NCI-H524 (cell line): Measurements from ENCODE around the gene AMZ1.
"Not testable (repeated sequence)": the region's sequence is repeated elsewhere in the genome, so short reads cannot be mapped to it uniquely, and the experiment has no call there.

ENCODE experiments used
- DNase-seq, 2 experiments: peaks; one replicate each; lab custom pipeline; 2025; lab: John Stamatoyannopoulos, UW

Gene AMZ1

DNA sequence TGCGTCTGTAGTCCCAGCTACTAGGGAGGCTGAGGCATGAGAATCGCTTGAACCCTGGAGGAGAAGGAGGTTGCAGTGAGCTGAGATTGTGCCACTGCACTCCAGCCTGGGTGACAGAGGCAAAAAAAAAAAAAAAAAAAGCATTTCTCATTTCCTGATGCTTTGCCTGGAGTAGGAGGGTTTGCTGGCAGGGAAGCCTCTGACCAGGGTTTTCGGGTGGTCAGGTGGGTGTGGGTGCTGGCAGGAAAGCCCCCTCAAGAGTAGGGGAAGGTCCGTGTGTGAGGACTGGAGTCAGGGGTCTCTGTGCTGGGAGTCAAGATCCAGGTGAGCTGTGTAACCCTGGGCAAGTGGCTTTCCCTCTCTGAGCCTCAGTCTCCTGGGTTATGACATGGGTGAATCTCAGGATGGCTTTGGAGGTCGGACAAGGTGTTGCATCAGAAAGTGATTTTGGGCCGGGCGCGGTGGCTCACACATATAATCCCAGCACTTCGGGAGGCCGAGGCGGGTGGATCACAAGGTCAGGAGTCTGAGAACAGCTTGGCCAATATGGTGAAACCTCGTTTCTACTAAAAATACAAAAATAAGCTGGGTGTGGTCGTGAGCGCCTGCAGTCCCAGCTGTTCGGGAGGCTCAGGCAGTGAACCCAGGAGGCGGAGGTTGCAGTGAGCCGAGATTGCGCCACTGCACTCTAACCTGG is 3.2 kb downstream of the AMZ1 start:
- no peak for DNase-seq

DNA sequence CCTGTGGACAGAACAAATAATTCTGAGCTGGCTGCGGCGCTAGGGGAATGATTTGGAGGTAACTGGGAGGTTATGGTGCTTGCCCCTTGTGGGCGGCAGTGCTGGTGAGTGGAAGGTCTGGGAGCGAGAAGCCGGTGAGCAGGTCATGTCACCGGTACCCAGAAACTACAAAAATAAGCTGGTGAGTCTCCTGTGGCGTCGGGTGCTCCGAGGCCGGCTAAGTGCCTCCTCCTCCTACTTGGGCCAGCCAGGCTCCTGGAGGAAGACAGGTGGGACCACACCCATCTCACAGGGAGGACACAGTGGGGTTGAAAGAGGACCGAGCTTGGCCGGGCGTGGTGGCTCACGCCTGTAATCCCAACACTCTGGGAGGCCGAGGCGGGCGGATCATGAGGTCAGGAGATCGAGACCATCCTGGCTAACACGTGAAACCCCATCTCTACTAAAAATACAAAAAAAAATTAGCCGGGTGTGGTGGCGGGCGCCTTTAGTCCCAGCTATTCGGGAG is 4.0 kb downstream of the AMZ1 start:
- not testable (repeated sequence) for DNase-seq

DNA sequence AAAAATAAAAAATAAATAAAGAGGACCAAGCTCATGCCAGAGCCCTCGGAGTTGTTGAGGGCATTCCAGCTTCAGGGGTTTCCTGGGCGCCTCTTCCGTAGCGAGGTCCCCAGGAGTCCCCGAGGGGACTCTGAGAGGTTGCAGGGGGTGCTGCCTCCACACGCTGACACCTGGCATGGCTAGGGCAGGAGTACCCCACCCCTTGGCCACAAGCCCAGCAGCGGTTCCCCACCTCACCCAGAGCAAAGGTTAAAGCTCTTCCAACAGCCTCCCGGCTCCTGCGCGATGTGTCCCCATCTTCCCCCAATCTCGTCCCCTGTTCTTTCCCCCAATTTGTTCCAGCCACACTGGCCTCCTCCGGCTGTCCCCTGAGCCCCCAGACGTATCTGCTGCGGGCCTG is 4.5 kb downstream of the AMZ1 start:
- DNase-seq, result no peak

GRCh38 chr7:2693420-2694121 is 5.6 kb downstream of the AMZ1 start:
- DNase-seq, result not testable (repeated sequence)

- DNase-seq, result not testable (repeated sequence)
These were observed 6.1 kb downstream of the AMZ1 start for GRCh38 chr7:2694122-2694436.

- no peak for DNase-seq
These were observed 10.7 kb downstream of the AMZ1 start for GRCh38 chr7:2698581-2699288.

GRCh38 chr7:2699289-2699620 is 11.3 kb downstream of the AMZ1 start:
- DNase-seq, result peak in 1 of 2 experiments; percentile 9

- DNase-seq, result no peak
These were observed 12.3 kb downstream of the AMZ1 start for GRCh38 chr7:2700141-2700850.

- no peak for DNase-seq
These were observed 13.4 kb downstream of the AMZ1 start for GRCh38 chr7:2701424-2701823.

GRCh38 chr7:2701832-2702593 is 14.0 kb downstream of the AMZ1 start:
- DNase-seq, result no peak

DNA sequence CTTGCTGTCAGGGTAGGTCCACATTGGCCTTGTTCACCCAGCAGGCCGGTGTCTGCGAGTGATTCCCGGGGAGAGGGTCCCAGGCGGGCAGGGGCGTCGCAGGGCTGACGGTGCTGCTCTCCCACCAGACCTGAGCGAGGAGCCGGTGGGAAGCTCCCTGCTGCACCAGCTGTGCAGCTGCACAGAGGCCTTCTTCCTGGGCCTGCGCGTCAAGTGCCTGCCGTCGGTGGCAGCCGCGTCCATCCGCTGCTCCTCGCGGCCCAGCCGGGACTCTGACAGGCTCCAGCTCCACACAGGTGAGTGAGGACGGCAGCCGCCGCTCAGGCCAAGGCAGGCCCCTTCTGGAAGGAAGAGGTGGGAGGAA is 14.6 kb downstream of the AMZ1 start:
- peak in 1 of 2 experiments; percentile 12 for DNase-seq

DNA sequence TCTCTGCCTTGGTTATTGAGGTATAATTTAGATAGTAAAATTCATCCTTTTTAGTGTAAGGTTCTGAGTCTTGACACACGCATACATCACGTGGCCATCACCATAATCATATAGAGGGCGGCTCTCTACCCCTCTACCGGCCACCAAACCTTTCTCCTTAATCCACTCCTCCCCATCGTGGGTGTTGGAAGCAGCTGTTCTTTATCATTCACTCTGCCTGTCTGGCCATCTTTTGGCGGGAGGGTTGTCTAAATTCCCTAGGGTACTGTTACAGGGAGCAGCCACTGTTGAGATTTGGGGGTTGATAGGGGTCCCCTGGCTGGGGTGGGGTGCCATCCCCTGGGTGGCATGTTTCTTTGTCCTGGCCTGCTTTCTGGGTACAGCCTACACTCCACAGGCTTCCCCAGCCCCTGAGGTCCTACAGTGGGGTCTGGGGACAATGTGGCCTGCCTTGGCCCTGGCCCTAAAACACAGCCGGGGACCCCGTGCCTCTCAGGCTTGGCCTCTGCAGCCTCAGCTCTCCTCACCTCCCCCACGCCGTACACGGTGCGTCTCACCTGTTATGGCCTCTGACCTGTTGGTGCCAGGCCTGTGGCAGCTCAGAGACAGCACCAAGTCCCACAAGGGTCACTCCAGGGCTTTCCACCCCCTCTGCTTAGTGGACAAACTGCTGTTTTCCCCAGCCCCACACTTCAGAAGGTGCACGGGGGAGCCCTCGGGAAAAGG is 17.5 kb downstream of the AMZ1 start:
- no peak for DNase-seq

DNA sequence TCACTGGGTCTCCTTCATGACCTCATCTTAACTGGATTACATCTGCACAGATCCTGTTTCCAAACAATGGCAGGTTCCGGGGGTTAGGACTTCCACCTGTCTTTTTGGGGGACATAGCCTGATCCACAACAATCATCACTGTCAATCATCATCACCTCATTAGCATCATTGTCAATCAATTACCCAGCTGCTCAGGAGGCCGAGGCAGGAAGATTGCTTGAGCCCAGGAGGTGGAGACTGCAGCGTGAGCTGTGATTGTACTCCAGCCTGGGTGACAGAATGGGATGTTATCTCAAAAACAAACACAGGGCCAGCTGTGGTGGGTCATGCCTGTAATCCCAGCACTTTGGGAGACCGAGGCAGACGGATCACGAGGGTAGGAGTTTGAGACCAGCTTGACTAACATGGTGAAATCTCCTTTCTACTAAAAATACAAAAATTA is 18.7 kb downstream of the AMZ1 start:
- no peak for DNase-seq

- DNase-seq, result no peak
These were observed 19.5 kb downstream of the AMZ1 start for GRCh38 chr7:2707481-2707880.

- DNase-seq, result no peak
These were observed 20.0 kb downstream of the AMZ1 start for GRCh38 chr7:2708041-2708440.

DNA sequence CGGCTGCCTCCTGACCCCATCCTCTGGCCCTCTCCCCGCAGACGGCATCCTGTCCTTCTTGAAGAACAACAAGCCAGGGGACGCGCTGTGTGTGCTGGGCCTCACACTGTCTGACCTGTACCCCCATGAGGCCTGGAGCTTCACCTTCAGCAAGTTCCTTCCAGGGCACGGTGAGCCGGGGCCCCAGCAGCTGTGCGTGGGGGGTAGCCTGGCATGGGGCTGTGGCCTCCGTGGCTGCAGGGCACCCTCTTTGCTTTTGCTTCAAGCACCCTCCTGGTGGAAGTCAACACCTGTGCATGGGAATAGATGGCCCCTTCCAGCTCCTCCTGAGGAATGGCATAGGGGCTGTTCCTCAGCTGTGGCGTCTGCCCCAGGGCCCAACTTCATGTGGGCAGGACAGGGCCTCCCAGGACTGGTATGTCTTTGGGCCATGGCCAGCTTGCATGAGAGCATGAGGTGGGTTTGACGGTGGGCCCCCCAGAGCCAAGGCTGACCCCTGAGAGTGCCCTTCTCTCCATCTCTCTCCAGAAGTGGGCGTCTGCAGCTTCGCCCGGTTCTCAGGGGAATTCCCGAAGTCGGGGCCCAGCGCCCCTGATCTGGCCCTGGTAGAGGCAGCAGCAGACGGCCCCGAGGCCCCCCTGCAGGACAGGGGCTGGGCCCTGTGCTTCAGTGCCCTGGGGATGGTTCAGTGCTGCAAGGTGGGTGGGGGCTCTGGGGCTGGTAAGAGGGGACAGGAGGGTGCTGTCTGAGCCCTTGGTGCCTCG is 20.7 kb downstream of the AMZ1 start:
- DNase-seq, result no peak

DNA sequence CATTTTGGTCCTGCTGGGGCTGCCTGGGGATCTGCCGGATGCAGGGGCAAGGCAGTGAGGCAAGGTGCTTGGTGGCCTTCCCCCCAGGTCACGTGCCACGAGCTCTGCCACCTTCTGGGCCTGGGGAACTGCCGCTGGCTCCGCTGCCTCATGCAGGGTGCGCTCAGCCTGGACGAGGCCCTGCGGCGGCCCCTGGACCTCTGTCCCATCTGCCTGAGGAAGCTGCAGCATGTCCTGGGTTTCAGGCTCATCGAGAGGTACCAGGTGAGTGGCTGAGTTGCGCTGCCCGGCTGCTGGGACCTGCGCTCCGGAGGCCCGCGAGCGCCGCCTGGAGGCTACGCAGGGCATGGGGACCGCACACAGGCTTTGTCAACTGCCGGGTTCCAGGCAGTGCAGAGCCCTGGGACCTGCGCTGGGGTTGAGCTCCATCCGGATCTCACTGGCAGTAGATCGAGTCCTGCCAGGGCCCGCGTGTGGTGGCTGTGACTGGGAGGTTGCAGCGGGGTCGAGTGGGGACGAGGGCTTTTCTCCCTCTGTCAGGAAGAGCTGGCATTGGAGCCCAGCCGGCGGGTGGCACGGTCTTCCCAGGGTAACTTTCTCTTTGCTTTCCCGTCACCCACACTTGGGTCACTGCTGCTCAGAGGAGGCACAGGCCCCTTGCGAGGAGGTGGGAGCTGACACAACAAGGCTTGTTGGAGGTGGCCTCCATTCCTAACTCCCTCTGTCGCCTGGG is 21.7 kb downstream of the AMZ1 start:
- DNase-seq, result peak in 1 of 2 experiments; percentile 63

- no peak for DNase-seq
These were observed 22.3 kb downstream of the AMZ1 start for GRCh38 chr7:2710286-2710655.

DNA sequence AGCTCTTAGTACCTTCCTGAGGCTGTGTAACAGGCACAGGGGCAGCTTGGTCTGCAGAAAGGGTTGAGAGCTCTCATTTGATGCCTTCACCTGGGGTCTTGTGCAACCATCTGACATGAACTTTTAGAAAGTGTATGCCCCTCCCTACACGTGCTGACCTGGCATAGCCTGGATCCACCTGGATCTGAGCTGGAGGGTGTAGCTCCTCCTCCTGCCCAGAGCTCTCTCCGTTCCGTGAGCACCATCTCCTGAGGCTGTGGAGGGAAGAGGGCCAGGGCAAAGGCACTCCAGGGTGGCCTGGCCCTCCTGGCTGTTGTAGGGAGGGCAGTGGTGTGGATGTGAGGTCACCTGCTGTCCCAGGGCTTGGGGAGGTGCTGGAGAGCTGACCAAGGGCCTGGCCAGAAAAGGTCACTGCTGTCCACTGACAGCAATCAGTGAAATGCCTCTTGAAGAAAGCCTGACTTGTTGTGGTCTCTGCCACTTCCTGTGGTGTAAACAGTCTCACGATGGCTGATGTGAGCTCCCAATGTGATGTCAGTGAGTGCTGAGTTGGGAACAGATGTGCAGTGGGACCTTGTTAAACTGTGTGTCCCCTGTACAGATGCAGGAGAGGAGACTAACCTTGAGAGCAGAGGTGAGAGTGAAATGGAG is 23.0 kb downstream of the AMZ1 start:
- DNase-seq, result no peak
